GM19324 (cell line): ENCODE data around the gene NCOA7.
"Not testable (repeated sequence)": the region's sequence is repeated elsewhere in the genome, so short reads cannot be mapped to it uniquely, and the experiment has no call there.

Source experiments
- ATAC-seq: cut with Tn5 transposase; IDR thresholded peaks from one replicate; pipeline ENCODE4 v1.9.1; 2021; ENCODE audit warnings: mild to moderate bottlenecking, moderate library complexity; ENCODE audit not compliant: unreplicated experiment, low FRiP score

The NCOA7 gene

GRCh38 chr6:125939026-125939425 lies 148.3 kb downstream of the NCOA7 start:
- no peak for ATAC-seq

GRCh38 chr6:125939791-125940190 lies 149.0 kb downstream of the NCOA7 start:
- ATAC-seq = no peak

DNA sequence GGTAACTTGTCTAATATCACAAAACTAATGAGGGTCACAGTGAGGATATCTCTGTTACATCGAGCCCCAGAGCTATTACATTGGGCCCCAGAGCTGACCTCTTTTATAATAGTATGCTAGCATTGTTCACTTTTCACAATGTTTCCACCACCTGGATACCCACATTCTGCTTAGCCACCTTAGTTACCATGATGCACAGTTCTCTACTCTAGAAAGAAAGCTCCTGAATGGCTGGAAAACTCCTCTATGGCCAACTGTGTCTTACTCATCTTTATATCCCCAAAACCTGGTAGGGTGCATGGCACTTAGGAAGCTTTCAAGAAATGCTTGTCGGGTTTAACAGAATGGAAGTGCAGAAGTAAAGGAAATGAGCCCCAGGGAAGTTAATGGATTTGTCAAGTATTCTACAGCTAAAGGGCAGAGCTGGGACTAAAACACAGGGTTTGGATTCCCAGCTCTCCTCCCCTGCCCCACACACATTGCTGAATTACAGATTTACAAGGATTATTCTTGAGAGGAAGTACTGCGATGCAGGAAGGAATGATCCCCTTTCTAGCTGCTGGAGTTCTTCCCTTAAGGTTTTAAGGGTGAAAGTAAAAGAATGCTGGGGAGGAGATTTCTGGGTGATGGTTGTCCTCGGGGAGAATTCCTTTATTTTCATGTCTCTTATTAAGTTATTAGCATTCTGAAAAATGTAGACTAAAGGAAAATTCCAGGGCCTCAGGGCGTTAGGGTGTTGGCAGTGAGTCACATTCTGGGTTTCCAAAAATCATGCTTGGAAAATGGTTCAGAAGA lies 149.7 kb downstream of the NCOA7 start:
- ATAC-seq = no peak

DNA sequence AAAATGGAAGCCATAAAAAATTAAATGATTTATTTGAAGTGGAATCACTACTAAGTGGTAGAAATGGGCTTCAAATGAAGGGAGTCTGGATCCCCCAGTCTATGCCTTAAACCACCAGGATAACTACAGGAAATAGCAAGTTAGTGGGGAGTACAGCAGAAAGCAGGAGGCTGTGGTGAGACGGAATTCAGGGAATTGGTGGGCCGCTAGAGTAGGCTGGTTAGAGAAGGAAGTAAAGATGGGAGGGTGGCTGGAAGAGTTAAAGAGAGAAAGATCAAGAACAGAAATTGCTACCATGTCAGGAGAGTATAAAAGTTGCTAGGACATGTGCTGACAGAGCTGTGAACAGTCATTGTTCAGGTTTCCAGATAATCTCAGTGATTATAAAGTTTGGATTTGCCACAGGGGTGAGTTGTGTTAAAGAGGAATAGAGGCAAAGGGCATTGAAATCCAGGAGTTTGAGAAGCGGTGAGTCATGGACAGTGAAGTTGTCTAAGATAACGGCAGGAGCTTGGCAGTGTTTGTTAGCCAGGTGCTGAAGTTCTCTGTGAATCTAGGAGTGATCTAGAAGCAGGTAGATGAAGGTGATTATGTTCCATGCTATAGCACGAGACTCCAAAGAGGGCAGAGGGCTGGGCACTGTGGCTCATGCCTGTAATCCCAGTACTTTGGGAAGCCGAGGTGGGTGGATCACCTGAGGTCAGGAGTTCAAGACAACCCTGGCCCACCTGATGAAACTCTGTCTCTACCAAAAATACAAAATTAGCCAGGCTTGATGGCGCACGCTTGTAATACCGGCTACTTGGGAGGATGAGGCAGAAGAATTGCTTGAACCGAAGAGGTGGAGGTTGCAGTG lies 152.1 kb downstream of the NCOA7 start:
- no peak for ATAC-seq

DNA sequence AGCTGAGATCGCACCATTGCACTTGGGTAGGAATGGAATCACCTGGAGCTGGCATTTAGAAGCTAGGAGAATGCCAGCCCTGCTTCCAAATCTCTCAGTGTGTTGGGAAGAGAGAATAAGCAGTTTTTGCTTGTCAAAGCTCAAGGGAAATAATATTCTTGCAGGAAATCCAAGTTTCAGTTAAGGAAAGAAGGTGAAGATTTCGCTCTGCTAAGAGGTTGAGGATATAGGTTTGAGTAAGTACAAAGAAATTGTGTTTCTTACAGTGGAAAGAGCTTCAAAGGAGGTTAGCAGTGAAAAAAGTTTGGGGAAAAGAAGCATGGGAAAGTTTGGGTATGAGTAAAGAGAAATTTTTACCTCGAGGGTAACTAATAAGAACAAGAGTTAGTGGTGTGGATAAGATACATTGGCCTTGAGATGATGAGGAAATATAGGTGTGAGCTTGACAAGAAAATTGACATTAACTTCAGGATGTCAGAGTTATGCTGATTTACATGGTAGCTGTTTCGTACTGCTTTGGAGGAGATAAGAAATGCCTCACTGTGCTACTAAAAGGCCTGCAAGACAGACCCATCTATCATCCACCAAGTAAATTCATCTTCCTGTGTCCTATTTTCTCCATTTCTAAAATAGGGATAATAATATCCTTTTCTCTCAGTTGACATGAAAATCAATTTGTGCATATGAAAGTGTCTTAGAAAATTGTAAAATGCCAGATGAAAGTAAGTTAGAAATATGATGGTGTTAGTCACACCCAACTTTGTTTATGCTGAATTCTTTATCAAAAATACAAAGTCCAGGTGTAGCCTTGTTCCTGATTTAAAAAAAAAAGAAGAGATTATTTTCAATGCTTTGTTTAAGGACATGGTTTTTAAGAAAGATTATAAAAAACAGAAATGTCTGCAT lies 153.0 kb downstream of the NCOA7 start:
- ATAC-seq = no peak

DNA sequence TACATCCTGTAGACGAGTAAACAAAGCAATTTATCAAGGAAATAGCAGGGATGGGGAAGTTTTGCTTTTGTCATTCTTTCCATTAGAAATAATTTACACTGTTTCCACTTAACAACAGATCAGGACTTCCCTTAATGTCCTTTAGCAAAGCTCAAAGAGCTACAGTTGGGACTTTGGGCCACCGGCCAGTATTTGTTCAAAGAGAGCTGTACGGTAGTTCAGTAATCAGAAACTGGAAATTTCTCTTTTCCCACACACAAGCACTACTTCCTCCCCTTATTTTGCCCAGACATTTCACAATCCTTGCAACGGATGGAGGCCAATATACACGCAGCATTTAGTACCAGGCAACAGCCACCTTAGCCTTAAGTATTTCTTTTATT lies 153.7 kb downstream of the NCOA7 start:
- no peak for ATAC-seq

DNA sequence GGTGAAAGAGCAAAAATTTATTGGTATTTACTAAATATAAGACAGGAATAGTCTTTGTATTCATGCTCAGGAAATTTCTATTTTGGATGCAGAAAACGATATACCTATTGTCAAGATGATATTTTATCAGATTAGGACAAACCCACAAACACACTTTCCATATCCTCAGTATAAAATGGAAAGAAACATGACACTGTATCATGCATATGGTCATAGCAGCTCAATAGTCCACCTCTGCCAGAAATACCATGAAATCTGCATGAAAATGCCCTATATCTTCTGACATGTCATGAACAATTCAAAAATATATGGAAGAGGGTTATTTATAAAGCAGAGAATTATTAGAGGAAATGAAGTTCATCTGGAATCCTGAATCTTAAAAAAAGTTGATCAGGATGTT lies 154.1 kb downstream of the NCOA7 start:
- ATAC-seq = no peak

- no peak for ATAC-seq
These were observed 154.8 kb downstream of the NCOA7 start for GRCh38 chr6:125945378-125946141.

- no peak for ATAC-seq
These were observed 156.9 kb downstream of the NCOA7 start for GRCh38 chr6:125947615-125948014.

DNA sequence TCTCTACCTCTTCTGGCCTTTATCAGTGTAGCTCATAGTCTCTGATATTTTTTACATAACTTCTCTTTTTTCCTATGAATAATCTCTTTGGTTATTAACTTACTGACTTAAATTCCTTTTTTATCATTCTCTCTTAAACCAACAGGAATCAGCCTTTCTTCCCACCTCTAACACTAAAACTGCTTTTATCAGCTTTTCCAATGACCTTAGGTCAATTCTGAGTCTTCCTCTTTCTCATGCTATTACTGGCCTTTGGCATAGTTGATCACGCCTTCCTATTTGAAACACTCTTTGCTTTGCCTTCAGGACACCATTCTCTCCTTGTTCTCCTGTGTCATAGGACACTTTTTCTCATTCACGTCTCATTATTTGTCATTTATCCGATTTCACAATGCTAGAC lies 157.7 kb downstream of the NCOA7 start:
- no peak for ATAC-seq

DNA sequence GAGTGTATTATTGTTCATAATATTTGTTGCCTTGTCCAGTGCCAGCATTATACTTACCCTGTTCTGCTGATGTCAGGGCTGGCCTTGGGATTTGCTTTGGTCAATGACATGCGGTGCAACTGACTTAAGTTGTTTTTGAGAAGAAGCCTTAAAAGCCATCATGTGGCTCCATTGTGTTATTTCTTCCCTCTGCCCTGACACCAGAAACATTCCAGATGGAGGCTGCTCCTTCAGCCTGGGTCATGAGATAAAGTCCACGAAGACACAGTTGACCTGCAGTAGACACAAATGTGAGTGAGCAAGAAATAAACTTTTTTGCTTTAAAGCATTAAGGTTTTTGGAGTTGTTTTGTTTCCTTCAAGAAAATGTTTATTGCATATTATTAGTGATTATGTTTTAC lies 158.3 kb downstream of the NCOA7 start:
- ATAC-seq = no peak

- ATAC-seq = no peak
These were observed 159.5 kb downstream of the NCOA7 start for GRCh38 chr6:125950293-125950692.

- not testable (repeated sequence) for ATAC-seq
These were observed 160.0 kb downstream of the NCOA7 start for GRCh38 chr6:125950716-125951115.

- ATAC-seq = no peak
These were observed 160.6 kb downstream of the NCOA7 start for GRCh38 chr6:125951323-125951722.

DNA sequence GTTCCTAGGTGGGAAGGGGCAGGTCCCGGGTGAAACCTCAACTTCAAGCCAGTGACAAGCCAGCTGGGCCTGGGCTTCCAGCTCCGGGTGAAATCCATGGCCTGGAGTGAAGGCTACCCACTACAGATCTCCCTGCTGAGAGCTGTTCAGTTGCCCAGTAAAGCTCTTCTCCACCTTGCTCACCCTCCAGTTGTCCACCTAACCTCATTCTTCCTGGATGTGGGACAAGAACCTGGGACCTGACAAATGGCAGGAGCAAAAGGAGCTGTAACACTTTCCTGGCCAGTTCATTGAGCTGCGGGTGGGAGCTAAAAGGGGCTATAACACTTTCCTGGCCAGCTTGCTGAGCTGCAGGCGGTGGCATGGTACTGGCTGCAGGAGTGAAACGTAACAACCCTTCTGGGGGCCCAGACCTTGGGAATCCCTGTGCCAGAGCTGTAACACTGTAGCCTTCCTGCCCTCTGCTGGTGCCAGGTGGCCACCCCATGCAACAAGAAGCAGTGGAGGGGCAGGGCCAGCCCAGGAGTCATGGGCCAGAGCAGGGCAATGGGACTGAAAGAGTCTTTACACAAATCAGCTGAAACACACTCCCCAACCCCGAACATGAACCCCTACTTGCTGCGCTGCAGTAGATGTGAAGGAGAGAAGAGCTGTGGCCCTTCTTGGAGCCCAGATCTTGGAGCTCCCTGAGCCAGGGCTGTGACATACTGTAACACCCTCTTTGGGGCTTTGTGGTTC lies 162.2 kb downstream of the NCOA7 start:
- no peak for ATAC-seq

GRCh38 chr6:125953502-125953875 lies 162.7 kb downstream of the NCOA7 start:
- no peak for ATAC-seq

DNA sequence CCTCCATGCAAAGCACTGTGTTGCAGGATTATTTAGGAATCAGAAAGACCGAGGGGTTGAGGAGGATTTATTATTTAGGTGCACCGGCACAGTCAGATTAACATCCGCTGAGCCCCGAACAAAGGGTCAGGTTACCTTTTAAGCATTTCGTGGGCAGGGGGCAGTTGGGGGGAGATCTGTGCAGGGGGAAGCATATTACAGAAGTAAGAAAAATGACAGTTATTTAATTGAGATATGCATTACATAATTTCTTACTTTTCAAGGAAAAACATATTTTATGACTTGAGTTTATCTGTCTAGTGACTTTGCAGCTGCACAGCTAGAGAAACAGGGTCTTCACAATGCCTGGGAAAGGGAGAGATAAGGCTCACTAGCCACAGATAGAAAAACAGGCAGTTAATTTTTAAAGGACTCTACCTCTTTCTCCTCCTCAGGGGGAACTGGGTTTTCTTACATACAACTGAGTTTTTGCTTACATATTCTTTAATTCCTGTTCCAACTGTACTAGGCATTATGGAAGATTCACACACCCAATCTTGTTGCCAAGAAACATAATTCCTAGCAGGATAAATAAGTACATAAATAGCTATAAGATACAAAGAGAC lies 164.1 kb downstream of the NCOA7 start:
- ATAC-seq = no peak

GRCh38 chr6:125955973-125956372 lies 165.2 kb downstream of the NCOA7 start:
- ATAC-seq = no peak
